NOMO-1 (cell line): ENCODE data around the gene FPGS.

ENCODE experiments used
- DNase-seq, 2 experiments: peaks; one replicate each; lab custom pipeline; 2025; ENCODE audit not compliant: unreplicated experiment in 2 of 2; lab: John Stamatoyannopoulos, UW

The FPGS gene

DNA sequence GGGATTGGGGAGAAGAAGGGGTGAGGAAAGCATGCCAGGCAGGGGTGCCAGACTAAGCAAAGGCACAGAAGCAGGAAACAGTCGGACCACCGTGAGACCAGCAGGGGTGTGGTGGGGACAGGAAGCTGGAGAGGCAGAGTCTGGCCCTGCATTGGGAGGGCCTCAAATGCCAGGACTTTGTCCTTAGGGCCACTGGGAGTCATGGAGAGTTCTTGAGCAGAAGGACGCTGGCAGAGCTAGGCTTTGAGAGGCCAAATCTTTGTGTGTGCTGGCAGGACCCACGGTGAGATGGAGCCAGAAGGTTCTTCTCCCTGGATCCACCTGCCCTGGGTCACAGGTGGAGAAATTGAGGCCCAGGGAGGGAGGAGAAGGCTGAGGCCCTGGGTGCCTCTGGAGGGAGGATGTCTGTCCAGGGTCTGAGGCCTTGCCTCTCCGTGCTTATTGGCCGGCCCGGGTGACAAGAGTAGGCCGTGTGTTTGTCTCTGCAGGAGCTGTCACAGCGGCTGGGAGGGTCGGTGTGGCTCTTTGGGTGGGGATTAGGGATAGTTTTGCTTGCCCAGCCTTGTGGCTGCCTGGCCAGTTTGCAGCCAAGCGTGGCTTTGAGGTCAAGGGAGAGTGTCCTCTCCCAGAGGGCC, 53.5 kb downstream of the FPGS start:
- DNase-seq: no peak

DNA sequence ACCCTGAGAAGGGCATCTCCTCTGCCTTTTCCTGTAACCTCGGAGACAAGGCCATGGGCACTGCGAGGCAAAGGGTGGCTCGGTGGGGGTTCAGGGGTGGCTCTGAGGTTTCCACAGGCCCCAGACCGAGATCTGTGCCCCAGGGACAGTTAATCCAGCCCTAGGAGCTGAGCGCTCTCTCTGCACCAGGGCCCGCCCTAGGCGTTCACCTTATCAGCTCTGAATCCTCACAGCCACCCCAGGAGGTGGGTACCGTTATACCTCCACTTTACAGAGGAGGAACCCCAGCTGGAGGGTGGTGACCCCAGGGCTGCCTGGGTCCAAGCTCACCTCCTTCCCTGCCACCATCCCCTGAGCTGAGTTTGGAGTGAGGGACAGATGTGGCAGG, 54.0 kb downstream of the FPGS start:
- DNase-seq: no peak

DNA sequence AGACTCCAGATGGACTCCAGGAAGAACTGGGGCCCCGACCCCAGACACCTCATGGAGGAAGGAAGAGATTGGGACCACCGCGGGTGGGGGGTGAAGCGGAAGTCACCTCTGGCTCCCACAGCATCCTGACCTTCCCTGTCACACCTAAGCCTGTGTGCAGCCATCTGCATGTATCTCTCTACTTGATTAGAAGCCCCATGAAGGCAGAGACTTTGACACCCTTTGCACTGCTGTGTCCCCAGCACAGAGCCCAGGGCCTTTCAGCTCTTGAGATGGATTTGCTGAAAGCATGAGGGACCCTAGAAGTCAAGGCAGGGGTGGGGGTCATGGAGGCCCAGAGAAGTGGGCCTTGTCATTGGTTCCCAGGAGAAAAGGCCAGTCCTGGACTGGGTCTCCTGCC, 54.6 kb downstream of the FPGS start:
- DNase-seq: no peak

DNA sequence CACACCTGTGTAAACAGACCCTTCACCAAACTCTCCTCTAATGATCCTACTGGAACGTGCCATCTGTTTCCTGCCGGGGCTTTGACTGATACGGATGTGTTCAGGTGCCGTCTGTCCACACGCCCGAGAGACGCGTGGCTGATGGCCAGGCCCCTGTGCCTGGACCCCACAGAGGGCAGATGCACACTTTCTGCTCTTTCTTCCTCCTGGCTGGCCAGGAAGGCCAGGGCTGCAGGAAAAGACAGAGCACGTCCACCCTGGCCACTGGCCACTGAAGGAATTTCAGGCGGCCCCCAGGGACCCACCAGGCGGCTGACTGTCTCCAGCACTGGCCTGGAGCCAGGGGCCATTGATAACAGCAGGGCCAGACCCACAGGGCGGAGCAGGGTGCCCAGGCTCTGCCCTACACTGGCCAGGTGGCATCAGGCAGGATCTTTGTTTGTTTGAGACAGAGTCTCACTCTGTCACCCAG, 55.4 kb downstream of the FPGS start:
- no peak for DNase-seq

DNA sequence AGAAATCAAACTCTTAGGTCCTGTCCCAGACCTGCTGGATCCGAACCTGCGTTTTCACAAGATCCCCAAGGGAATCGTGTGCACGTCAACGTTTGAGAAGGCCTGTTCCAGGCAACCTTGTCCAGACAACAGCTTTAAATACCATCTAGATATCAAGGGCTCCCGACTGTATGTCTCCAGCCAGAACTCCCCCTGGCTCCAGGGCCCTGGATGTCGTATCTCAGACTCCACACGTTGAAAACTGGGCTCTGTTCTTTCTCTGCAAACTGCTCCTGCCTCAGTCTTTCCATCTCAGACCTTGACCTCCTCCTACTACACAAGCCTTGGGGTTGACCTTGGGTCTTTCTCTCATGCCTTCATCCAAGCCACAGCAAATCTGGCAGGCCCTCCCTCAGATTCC, 57.6 kb downstream of the FPGS start:
- DNase-seq: no peak

DNA sequence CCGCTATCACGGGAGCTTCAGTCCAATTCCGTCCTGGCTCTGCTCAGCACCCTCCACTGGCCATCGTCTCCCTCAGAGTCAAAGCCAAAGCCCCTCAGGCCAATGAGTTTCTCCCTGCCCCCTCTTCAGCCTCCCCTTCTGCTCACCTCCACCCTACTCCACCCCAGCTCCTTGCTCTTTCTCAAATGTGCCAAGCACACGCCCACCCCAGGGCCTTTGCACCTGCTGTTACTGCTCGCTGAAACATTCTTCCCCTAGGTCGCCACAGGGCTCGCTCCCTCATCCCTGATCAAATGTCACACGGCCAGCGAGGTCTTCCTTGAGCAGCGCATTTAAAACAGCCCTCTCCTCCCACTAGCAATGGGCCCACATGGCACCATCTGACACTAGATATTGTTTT, 58.1 kb downstream of the FPGS start:
- DNase-seq: no peak

DNA sequence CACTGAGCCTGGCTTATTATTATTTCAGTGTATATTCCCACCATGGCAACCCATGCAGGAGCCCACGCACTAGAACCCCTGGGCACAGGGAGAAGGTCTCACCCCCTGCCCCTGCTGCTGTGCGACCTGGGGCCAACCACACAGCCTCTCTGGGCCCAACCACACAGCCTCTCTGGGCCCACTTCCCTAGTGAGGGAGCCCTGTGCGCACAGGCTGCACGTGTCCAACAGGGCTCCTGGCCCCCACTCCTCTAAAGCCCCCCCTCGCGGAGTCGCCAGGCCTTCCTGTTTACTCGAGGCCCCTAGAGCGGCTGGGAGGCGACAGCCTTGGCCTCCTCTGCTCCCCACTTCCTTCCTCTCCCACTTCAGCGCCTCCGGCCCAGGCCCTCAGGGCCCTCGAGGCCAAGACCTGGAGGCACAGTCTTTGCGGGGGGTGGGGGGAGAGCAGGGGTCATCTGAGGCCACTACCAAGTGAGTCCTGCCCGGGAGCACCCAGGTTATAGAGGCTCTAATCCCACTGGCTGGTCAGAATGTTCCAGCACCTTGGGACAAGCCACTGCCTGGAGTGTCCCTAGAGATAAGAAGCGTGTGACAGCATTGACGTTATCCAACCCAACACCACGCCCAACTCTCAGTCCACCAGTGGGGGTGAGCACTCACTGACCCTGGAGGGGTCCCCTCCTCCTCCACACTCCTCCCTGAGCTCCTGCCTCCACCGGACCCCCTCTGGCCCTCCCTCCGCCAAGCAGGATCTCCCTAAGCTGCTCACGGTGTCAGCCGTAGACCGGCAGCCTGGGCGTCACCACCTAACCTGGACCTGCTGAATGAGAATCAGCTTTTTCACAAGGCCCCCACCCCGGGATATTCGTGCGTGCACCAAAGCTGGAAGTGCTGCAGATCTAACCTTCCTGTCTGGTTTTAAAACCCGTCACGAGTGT, 59.7 kb downstream of the FPGS start:
- peak; percentile 79 to 94 for DNase-seq

DNA sequence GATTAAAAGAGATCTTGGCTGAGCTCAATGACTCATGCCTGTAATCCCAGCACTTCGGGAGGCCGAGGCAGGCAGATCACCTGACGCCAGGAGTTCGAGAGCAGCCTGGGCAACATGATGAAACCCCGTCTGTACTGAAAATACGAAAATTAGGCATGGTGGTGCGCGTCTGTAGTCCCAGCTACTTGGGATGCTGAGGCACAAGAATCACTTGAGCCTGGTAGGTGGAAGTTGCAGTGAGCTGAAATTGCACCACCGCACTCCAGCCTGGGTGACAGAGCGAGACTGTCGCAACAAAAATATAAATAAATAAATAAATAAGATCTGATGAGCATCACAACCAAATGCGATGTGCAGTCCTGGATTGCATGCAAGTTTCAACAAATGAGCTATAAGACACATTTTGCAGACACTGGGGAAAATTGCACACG, 60.5 kb downstream of the FPGS start:
- DNase-seq: no peak
